Measurements from ENCODE around the gene ARHGAP24. TPM values are rescaled to one million over a fixed set of nuclear protein-coding genes. Genes with fewer than 3 reads are reported as not detected.

ARHGAP24 gene
- total RNA-seq, 1 donor from 2014 or later, result 15.0 TPM

GRCh38 chr4:85431156-85431555 is 43.8 kb upstream of the ARHGAP24 start:
- Mint-ChIP-seq H3K4me1 (peaks cover 6% of the 10 kb centered on the region), H3K27me3 (ENCODE audit: low read depth) (no peaks in the 10 kb centered on the region), H3K9me3 (peaks cover 5% of the 10 kb centered on the region), H3K4me3 (no peak overlapping the region), H3K27ac (no peak overlapping the region), H3K36me3 (no peaks in the 10 kb centered on the region)
- TF ChIP-seq CTCF (IDR thresholded peaks at IDR 0.05; ENCODE audit: unreplicated experiment), result no peak
- DNase-seq (ENCODE audit: low spot score in 2 of 2, unreplicated experiment in 2 of 2), result no peak

GRCh38 chr4:85431881-85432485 is 43.0 kb upstream of the ARHGAP24 start:
- Mint-ChIP-seq H3K9me3 (peaks cover 5% of the 10 kb centered on the region), H3K4me3 (no peak overlapping the region), H3K27ac (no peak overlapping the region), H3K27me3 (ENCODE audit: low read depth) (no peaks in the 10 kb centered on the region), H3K36me3 (no peaks in the 10 kb centered on the region), H3K4me1 (peaks cover 6% of the 10 kb centered on the region)
- no peak for DNase-seq (ENCODE audit: low spot score in 2 of 2, unreplicated experiment in 2 of 2)
- TF ChIP-seq CTCF (IDR thresholded peaks at IDR 0.05; ENCODE audit: unreplicated experiment), result no peak

GRCh38 chr4:85445050-85445639 is 29.8 kb upstream of the ARHGAP24 start:
- DNase-seq (ENCODE audit: low spot score in 2 of 2, unreplicated experiment in 2 of 2), result no peak
- H3K27me3 Mint-ChIP-seq (ENCODE audit: low read depth), result no peaks in the 10 kb centered on the region
- H3K9me3 Mint-ChIP-seq, result no peaks in the 10 kb centered on the region
- TF ChIP-seq CTCF (IDR thresholded peaks at IDR 0.05; ENCODE audit: unreplicated experiment), result no peak
- H3K36me3 Mint-ChIP-seq, result no peaks in the 10 kb centered on the region
- H3K4me1 Mint-ChIP-seq, result peaks cover 10% of the 10 kb centered on the region
- no peak overlapping the region for H3K4me3 Mint-ChIP-seq
- no peak overlapping the region for H3K27ac Mint-ChIP-seq

GRCh38 chr4:85446141-85446861 is 28.6 kb upstream of the ARHGAP24 start:
- DNase-seq (ENCODE audit: low spot score in 2 of 2, unreplicated experiment in 2 of 2), result no peak
- H3K9me3 Mint-ChIP-seq, result no peaks in the 10 kb centered on the region
- H3K36me3 Mint-ChIP-seq, result no peaks in the 10 kb centered on the region
- H3K4me3 Mint-ChIP-seq, result no peak overlapping the region
- peaks cover 10% of the 10 kb centered on the region for H3K4me1 Mint-ChIP-seq
- H3K27me3 Mint-ChIP-seq (ENCODE audit: low read depth), result no peaks in the 10 kb centered on the region
- no peak for TF ChIP-seq CTCF (IDR thresholded peaks at IDR 0.05; ENCODE audit: unreplicated experiment)
- H3K27ac Mint-ChIP-seq, result no peak overlapping the region

GRCh38 chr4:85448906-85449890 is 25.8 kb upstream of the ARHGAP24 start:
- no peak overlapping the region for H3K4me3 Mint-ChIP-seq
- peaks cover 35% of the 10 kb centered on the region for H3K4me1 Mint-ChIP-seq
- no peaks in the 10 kb centered on the region for H3K27me3 Mint-ChIP-seq (ENCODE audit: low read depth)
- TF ChIP-seq CTCF (IDR thresholded peaks at IDR 0.05; ENCODE audit: unreplicated experiment), result no peak
- peak overlapping the region; percentile 29 for H3K27ac Mint-ChIP-seq
- H3K36me3 Mint-ChIP-seq, result no peaks in the 10 kb centered on the region
- DNase-seq (ENCODE audit: low spot score in 2 of 2, unreplicated experiment in 2 of 2), result no peak
- H3K9me3 Mint-ChIP-seq, result no peaks in the 10 kb centered on the region

Data from mesothelial cell of epicardium (in vitro differentiated cells).